Caco-2 (cell line): ENCODE measurements around the gene MTCH2. TPM values are rescaled to one million over a fixed set of nuclear protein-coding genes. Genes with fewer than 3 reads are reported as not detected.

Experiments
- BruUV-seq: library from RNA; stranded (reverse); fragments of 400-500 nt; replicated peaks from 2 replicates; lab custom pipeline; 2021; lab: Mats Ljungman, UMichigan
- CTCF ChIA-PET: fragments of 300-600 bp; sonication (Branson Sonifier 250); formaldehyde crosslinking; loops from one replicate; lab custom pipeline; 2022; ENCODE audit warnings: antibody characterized with exemption; lab: Charles Lee
- POLR2A ChIA-PET: fragments of 300-600 bp; sonication (Branson Sonifier 250); formaldehyde crosslinking; loops from one replicate; lab custom pipeline; 2022; ENCODE audit warnings: antibody characterized with exemption; lab: Charles Lee
- DNase-seq, 2 experiments: peaks; one replicate each; pipeline versions ENCODE4 v3.0.0 to v3.0.0-alpha.2; 2020 to 2022
- H3K27me3 ChIP-seq: replicated peaks from 2 replicates; pipeline ENCODE4 v1.6.0; 2011; ENCODE audit warnings: low read length; ENCODE audit not compliant: control insufficient read depth, insufficient read depth
- H3K36me3 ChIP-seq: 2 replicates; pipeline ENCODE4 v1.5.1; 2011; ENCODE audit warnings: low read length; ENCODE audit not compliant: control insufficient read depth, insufficient read depth
- H3K4me1 ChIP-seq: fragments of 250-450 bp; sonication (Bioruptor Pico); 2 replicates; pipeline ENCODE4 v1.5.1; 2020; ENCODE audit warnings: mild to moderate bottlenecking
- H3K4me3 ChIP-seq: 2 replicates; pipeline ENCODE4 v1.5.1; 2011; ENCODE audit warnings: low read depth, mild to moderate bottlenecking, control low read depth, low read length
- H3K9me3 ChIP-seq: fragments of 250-450 bp; sonication (Bioruptor Pico); 2 replicates; pipeline ENCODE4 v1.5.1; 2020; ENCODE audit warnings: mild to moderate bottlenecking, moderate library complexity
- H3K27ac Mint-ChIP-seq: one replicate; pipeline ENCODE4 v1.8.0; 2022; ENCODE audit warnings: mixed read lengths; ENCODE audit not compliant: unreplicated experiment
- H3K27me3 Mint-ChIP-seq: one replicate; pipeline ENCODE4 v1.8.0; 2022; ENCODE audit warnings: mixed read lengths; ENCODE audit not compliant: insufficient read depth, unreplicated experiment
- H3K36me3 Mint-ChIP-seq: one replicate; pipeline ENCODE4 v1.8.0; 2022; ENCODE audit warnings: mild to moderate bottlenecking, mixed read lengths; ENCODE audit not compliant: insufficient read depth, unreplicated experiment
- H3K4me1 Mint-ChIP-seq: one replicate; pipeline ENCODE4 v1.8.0; 2022; ENCODE audit warnings: low read depth, mixed read lengths; ENCODE audit not compliant: unreplicated experiment
- H3K4me3 Mint-ChIP-seq: one replicate; pipeline ENCODE4 v1.8.0; 2022; ENCODE audit warnings: mild to moderate bottlenecking, moderate library complexity, mixed read lengths; ENCODE audit not compliant: unreplicated experiment
- H3K9me3 Mint-ChIP-seq: one replicate; pipeline ENCODE4 v1.8.0; 2022; ENCODE audit warnings: mixed read lengths; ENCODE audit not compliant: unreplicated experiment
- CTCF ChIP-seq, 2 experiments: fragments of 200-600 bp in 1 of 2; IDR thresholded peaks; 1 replicate in 1 of 2; 2 replicates in 1 of 2; pipeline versions ENCODE4 v1.5.1 to v1.8.0; 2011 to 2022; ENCODE audit warnings: antibody characterized with exemption in 1 of 2, control low read depth in 1 of 2, inconsistent platforms in 1 of 2, low read depth in 1 of 2, low read length in 1 of 2, mild to moderate bottlenecking in 1 of 2, moderate library complexity in 1 of 2; ENCODE audit not compliant: insufficient read depth in 1 of 2, severe bottlenecking in 1 of 2, unreplicated experiment in 1 of 2
- intact Hi-C: fragments of 100-400 bp; cut with micrococcal nuclease; formaldehyde crosslinking; loops from one replicate; pipeline ENCODE4 v1.10.0; 2022; ENCODE audit not compliant: unreplicated experiment
- total RNA-seq: library from RNA; stranded (reverse); gene quantifications from 2 replicates; pipeline ENCODE4 v1.2.3, GENCODE V29; 2022

The MTCH2 gene
- total RNA-seq, 1 experiment from 2014 or later = 167 TPM

GRCh38 chr11:47607380-47607779 is 35.0 kb downstream of the MTCH2 start:
- no peak overlapping the region for H3K4me3 Mint-ChIP-seq
- no peaks in the 10 kb centered on the region; the same call in 1 of the 2 replicates for H3K36me3 ChIP-seq
- no peak for TF ChIP-seq CTCF (IDR thresholded peaks at IDR 0.05; ENCODE audit: insufficient read depth in 1 of 2, low read depth in 1 of 2, low read length in 1 of 2, severe bottlenecking in 1 of 2, unreplicated experiment in 1 of 2)
- no peak overlapping the region for H3K27ac Mint-ChIP-seq
- ChIA-PET CTCF (no interaction called here), POLR2A (no interaction called here)
- no peak overlapping the region for H3K4me3 ChIP-seq
- H3K9me3 Mint-ChIP-seq = no peaks in the 10 kb centered on the region
- H3K4me1 Mint-ChIP-seq = no peaks in the 10 kb centered on the region
- no peaks in the 10 kb centered on the region for H3K4me1 ChIP-seq
- DNase-seq = peak in 1 of 2 experiments; percentile 22
- no peaks in the 10 kb centered on the region for H3K27me3 ChIP-seq
- H3K36me3 Mint-ChIP-seq = peaks cover 15% of the 10 kb centered on the region
- no peaks in the 10 kb centered on the region for H3K27me3 Mint-ChIP-seq
- BruUV-seq = no TSS peak
- no peaks in the 10 kb centered on the region for H3K9me3 ChIP-seq
- intact Hi-C loops = no loop called here

DNA sequence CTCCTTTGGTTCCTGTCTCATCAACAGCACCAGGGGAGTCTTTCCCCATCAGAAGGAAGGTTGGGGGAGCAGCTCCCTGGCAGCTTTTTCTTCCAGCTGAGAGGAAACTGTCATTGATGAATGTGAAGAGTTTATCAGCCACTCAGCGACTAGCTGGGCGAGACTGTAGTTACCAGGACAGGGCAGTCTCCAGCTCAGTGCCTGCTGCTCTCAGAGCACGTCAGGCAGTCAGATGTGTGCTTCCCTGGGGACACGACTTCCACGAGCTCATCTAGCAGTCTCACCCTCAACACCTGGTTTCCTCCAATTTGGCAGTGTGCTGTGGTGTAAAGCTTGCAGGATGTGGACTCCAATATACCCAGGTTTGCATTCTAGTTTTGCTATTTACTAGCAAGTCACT is 35.6 kb downstream of the MTCH2 start:
- Mint-ChIP-seq H3K27ac (no peak overlapping the region), H3K9me3 (no peaks in the 10 kb centered on the region), H3K4me1 (no peaks in the 10 kb centered on the region), H3K27me3 (no peaks in the 10 kb centered on the region), H3K36me3 (peaks cover 15% of the 10 kb centered on the region), H3K4me3 (no peak overlapping the region)
- H3K4me3 ChIP-seq = no peak overlapping the region
- BruUV-seq = no TSS peak
- intact Hi-C loops = no loop called here
- ChIA-PET POLR2A (no interaction called here), CTCF (no interaction called here)
- no peaks in the 10 kb centered on the region for H3K9me3 ChIP-seq
- no peak for TF ChIP-seq CTCF (IDR thresholded peaks at IDR 0.05; ENCODE audit: insufficient read depth in 1 of 2, low read depth in 1 of 2, low read length in 1 of 2, severe bottlenecking in 1 of 2, unreplicated experiment in 1 of 2)
- no peak for DNase-seq
- H3K27me3 ChIP-seq = no peaks in the 10 kb centered on the region
- H3K4me1 ChIP-seq = no peaks in the 10 kb centered on the region
- H3K36me3 ChIP-seq = no peaks in the 10 kb centered on the region; the same call in 1 of the 2 replicates

DNA sequence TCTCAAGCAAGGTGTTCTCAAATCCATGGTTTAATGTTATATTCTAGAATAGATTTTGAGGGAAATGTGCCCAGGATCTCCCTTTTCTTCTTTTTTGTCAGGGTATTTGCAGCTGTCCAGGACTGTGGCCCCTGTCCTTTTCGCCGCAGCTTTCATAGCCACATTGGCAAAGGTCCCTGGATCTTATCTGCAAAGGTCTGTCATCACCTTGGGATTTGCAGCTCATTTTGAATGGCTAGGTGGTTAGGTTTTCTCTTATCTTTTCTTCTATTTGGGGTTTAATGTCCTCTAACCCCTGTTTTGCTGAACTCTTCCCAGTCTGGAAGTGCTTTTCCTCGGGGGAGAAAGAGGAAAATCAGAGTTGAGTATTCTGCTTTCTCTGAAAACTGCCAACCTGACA is 36.4 kb downstream of the MTCH2 start:
- H3K4me1 ChIP-seq = no peaks in the 10 kb centered on the region
- CTCF ChIA-PET = no interaction called here
- H3K4me3 Mint-ChIP-seq = no peak overlapping the region

More for the DNA sequence above, 36.4 kb downstream of the MTCH2 start:
- no peaks in the 10 kb centered on the region for H3K4me1 Mint-ChIP-seq
- H3K4me3 ChIP-seq = no peak overlapping the region
- H3K27me3 Mint-ChIP-seq = no peaks in the 10 kb centered on the region
- no peak overlapping the region for H3K27ac Mint-ChIP-seq
- H3K36me3 Mint-ChIP-seq = peaks cover 15% of the 10 kb centered on the region
- POLR2A ChIA-PET = interaction anchor here (0.6 kb wide), 1 partner anchor 49 kb away, joined by 3 read pairs; no protein-coding TSS in a partner anchor
- no TSS peak for BruUV-seq
- H3K36me3 ChIP-seq = no peaks in the 10 kb centered on the region; the same call in 1 of the 2 replicates
- no peaks in the 10 kb centered on the region for H3K9me3 ChIP-seq
- H3K9me3 Mint-ChIP-seq = no peaks in the 10 kb centered on the region
- no peak for DNase-seq
- TF ChIP-seq CTCF (IDR thresholded peaks at IDR 0.05; ENCODE audit: insufficient read depth in 1 of 2, low read depth in 1 of 2, low read length in 1 of 2, severe bottlenecking in 1 of 2, unreplicated experiment in 1 of 2) = no peak
- H3K27me3 ChIP-seq = no peaks in the 10 kb centered on the region
- intact Hi-C loops = no loop called here
